GM18870 (cell line): Measurements from ENCODE around the gene CELF4.

Experiments used
- ATAC-seq: cut with Tn5 transposase; IDR thresholded peaks from one replicate; pipeline ENCODE4 v1.9.1; 2021; ENCODE audit warnings: moderate library complexity; ENCODE audit not compliant: unreplicated experiment

The CELF4 gene

DNA sequence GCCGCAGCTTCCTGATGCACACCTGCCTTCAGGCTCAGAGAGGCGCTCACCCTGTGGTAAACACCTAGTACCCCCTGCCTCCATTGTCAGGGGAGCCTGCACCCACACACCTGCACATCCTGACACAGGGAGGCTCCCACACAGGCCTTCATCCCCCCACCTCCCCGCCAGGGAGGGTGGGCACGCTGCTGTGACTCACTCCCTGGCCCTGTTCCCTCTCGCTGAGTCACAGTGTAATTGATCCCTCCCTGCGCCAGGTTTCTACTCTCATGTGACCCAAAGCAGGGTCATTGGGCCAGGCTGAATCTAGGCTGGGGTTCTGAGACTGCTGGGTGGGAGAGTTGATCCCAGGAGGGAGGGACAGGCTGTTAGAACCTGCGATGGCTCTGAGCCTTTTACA, 8.5 kb upstream of the CELF4 start:
- ATAC-seq = no peak

DNA sequence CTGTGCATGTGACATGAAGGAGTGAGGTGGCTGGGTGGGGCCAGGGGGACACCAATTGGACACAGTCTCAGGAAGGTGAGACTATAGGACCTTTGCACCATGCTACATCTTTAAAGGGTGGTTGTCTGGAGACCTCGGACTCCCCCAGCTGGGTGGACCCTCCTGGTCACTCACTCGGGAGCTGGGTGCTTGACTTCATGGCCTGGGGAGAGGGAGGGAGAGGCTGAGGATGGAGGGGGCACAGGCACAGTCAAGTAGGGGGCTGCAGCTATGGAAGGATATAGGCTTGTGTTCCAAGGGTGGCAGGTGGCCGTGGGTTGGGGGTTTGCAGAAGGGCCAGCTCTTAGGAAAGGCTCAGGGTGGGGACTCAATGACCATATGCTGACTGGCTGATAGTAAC, 7.1 kb upstream of the CELF4 start:
- ATAC-seq = no peak

DNA sequence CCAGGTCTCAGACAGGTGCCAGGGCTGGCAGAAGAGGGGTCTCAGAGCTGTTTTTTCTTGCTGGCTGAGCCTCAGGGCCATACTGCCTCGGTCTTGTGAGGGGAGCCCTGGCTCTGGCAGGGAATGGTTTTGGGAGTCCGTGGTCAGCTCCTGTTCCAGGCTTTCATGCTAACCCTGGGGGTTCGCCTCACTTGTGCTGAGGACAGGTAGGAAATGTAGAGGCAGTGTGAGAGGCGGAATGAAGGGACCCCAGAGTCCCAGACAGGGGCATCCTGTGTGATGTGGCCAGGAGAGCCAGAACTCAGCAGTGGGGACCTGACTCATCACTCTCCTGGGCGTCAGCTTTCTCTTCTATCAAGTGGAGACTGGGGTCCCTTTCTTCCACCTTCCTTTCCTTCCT, 5.7 kb upstream of the CELF4 start:
- ATAC-seq = no peak

DNA sequence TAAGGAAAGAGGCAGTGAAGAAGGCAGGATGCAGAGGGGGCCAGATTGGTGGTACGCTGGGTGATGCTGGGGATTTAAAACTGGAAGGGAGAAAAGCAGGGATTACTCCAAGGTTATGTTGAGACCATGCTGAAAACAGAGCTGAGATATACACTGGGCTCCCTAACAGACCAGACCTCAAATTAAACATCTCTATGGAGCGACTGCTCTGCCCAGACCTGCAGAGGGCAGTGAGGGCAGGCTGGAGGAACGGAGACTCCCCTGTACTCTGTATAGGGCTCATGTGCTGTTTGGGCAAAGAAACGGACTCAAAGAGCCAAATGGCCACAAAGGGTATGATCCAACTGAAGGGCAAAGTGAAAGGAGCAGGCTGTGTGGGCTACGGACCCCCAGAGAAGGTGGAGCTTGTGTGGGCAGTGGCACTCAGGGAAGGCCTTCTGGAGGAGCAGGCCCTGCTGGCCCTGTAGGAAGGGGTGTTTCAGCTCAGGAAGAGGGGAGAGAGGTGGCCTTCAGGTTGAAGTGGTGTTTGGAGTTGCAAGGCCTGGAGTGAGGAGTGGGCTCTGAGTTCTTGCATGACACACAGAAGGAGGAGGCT, 4.8 kb upstream of the CELF4 start:
- ATAC-seq = no peak

DNA sequence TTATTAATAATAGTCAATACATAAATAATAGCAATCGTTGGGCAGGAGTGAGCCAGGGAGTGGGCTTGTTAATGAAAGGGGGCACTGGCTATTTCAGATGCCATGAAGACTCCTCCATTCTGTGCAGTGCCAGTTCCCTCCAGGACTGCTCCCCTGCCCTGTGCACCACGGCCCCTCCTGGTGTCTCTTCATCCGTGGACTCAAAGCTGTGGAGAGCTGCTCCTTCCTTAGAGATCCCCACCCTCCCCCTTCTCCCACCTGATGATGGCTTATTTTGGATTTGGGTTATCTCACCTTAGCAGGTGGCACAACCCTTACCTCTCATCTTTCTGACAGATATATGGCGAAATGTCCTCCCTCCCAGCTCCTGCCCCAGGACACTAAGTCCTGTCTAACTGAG, 3.1 kb upstream of the CELF4 start:
- ATAC-seq = no peak

DNA sequence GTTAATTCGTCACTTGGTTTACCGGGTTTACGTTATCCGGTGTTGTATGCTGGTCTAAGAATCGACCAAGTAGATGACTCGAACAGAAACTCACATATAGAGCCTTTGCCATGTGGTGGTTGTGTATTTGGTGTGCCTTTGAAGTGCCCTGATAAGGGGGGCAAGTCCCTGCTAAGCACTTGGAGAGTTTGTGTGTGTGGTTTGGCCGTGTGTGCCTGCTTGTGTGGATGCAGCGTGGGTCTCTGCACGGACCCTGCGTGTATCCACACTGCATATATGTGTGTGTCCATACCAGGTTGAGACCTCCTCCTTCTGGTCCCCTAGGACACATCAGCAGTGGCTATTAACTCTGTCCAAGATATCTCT, 2.4 kb upstream of the CELF4 start:
- no peak for ATAC-seq

DNA sequence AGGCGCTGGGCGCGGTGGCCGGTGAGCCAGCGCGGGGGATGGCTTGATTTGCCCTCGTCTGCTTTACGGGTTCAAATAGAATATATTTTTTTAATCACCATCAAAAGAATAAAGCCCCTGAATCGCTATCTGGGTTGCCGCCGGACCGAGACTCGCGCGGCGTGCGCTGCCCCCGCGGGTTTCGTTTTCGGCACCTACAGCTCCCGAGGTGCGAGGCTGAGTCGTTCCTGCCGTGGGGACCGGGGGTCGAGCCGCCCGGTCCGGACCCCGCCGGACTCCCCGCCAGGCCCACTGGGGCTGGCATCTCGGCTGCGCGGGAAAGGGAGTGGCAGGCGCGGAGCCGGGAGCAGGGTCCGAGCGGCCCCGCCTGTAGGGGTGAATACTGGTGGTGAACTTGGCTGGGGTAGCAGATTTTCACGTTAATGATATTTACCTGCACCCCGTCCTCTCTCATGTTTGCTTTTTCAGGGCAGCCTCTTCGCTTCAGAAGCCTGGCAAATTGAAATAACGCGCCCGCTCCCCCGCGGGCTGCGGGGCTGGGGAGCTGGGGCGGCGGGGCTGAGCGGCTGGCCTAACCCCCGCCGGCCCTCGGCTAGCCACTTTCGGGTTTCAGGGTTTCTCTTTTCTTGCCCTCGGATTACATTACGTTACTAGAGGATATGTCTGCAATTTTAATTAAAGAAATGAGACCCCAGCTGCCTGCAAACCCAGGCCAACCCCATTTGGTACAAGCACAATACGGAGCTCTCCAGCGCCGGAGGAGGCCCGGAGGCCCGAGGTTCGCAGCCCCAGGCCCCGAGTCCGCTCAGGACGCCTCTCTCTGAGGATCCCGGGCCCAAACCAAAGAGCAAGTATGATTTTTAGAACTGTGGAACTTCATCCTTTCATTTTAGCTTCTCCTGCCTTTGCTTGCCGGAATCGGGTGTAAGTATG, 1.7 kb upstream of the CELF4 start:
- ATAC-seq = no peak

DNA sequence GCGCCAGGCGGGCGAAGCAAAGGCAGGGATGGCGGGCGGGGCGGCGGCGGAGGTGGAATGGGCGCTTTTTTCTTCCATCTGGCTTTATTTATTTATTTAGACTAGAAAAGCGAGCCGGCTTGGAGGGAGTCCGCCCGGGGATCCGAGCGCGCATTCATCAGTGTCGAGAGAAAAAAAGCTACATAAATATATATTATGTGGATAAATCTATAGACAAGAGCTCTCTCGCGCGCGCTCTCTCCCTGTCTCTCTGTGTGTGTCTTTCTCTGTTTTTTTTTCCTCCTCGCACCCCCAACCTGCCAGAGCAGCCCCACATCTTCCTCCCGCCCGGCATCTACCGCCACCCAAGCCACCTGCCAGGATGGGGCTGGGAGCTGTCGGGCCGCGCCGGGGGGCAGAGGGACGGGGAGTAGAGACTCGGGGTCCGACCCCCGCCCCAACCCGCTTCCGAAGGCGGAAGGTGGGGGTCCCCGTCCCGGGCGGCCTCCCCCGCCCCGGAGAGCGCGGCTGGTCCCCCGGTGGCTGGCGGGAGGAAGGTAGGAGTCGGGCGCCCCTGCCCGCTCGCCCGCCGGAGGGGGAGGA, 972 bp upstream of the CELF4 start:
- ATAC-seq = no peak

DNA sequence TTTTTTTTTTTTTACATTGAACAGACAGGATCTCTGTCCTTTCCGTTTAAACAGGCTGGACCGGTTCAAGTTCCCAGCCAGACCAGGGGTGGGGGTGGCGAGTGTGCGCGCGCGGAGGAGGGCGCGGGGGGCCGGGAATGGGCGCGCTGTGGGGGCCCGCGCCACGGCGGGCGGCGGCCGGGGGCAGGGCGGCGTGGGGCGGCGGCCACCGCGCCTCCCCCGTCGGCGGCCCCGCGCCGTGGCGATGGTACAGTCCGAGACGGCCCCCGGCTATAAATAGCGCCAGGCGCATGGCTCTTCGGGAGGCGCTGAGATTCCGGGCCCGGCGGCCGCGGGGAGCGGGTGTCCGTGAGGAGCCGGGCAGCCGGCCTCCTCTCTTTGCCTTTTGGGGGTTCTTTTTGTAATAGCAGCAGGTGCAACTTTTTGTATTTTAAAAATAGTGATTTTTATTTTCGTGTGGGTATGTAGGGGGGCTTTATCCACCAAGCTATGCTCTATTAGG, 430 bp upstream of the CELF4 start:
- no peak for ATAC-seq

DNA sequence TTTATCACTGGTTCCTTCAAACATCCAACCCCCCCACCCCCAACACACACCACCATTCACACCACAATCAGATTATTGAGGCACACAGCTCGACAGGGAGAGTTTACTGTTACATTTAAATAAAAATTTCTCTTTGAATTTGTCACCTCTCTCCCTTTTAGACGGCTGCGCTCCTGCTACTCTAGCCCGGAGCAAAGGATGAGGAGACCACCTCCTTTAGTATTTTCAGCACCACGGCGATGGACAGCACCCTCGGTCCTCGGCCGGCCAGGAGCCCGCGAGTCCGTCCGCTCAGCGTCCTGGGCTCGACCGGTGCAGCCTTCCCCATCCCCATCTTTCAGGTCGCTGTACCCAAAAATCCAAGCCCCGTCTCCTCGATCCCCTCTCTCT, 892 bp downstream of the CELF4 start:
- no peak for ATAC-seq

DNA sequence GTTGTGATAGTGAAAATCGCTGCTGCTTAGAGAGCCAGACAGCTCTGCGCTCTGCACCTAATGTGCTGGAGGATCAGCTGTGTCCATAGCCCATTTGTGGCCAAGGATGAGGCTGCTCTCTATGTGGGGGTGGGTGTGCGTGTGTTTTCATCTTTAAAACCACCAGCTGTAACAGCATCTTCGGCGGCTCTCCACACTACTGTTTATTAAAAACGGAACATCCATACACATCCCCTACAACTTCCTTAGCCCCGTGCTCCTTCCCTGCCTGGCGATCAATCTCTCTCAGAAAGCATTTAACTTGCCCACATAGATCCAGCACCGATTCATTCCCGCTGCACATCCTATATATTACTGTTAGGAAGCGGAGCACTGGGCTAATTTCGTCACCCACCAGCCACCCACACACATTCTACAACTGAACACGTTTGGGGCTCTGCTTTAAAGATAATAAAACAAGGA, 1.6 kb downstream of the CELF4 start:
- ATAC-seq = no peak

DNA sequence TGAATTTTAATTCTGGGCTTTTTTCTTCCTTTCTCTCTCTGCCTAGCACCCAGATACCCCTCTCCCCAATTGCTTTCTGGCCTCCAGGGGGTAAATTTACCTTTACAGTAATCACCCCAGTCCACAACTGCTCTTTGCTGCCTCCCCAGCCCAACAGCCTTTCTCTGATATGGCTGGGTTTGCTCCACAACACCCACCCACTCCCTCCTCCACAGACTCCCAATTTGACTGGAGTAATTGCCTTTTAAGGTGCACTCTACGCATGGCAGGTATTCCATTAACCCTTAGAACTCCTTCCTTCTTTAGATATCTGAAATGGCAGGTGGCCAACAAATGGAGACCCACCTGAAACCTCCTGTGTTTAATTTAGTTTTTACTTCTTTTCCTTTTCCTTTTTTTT, 3.6 kb downstream of the CELF4 start:
- no peak for ATAC-seq

DNA sequence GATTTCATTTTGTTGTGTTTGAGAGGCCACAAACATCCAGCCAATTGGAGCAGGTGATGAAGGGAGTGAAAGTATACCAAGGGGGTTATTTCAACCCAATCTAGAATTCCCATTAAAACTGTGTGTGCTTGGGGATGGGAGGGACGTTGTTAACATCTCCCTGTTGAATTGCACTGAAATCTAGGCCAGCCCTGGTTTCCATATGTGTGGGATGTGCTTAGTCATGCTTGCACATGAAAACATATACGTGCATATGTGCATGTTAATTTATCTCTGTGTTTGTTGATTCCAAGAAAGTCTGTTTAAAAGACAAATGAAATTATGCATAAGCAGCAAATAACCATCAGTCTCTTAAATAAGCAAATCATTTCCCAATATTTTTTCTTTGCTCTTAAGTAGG, 5.6 kb downstream of the CELF4 start:
- ATAC-seq = no peak

DNA sequence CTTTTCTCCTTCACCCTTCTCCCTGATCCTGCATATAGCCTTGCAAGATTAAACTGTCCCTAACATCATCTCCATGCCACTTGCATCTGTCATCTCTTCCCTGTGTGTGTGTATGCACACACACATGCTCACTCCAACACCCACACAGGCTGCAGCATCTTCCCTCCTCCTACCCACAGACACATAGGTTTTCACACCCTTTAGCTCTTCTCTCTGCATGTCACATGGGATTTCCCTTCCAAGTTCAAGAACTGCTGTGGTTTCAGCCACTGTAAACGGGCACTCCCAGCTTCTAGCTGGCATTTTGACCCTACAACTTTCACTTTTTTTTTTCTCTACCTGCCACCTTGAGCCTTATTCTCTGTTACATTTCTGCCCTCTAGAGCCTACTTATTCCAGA, 6.4 kb downstream of the CELF4 start:
- ATAC-seq = no peak

DNA sequence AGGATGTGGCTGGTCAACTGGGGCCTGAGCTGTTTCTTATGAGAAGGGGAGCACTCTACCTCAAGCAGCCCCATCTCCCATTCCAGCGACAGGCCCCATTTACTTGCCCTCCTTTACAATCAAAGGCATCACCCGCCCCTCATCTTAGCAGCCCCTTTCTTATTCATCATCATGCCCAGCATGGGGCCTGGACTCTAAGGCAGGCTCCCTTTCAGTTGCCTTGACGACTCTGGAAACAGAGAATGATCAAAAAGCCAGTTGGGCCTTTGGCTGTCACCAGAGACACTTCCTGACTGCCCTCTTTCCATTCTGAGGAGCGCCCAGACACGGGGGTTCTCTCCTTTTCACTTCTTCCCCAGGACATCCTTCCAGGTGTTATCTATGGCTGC, 11.2 kb downstream of the CELF4 start:
- no peak for ATAC-seq

DNA sequence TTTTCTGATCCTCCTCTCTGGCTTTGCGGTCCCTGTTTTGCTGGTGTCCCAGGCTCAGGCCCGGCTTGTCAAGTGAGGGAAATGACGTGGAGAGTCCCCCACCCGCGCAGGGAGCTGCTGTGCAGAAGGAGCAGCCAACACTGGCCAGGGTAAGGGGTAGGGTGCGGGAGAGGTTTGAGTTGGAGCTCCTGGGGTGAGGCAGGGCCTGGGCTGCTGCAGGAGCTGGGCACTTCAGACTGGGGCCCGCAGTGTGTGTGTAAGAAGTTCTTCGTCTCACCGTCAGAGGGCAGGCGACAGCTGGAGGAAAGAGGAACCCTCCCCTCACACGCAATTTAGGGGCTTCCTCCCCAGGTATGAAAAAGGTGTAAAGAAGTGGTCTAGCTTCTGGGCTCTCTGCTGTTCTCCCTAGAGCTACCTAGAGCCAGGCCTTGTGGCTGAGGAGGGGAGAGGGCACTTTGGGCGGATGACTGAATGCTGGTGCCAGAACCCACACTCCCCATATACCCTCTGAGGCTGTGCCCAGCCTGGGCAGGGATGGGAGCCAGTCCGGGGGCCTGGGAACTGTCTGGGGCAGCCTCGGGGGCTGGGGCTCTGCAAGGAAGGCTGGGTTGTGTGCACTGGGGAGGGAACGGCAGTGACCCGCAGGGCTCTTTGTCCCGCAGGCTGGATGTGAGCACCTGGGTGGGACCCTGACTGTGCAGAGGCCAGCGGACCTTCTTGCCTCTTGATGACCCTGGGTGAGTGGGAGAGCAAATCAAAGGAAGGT, 11.8 kb downstream of the CELF4 start:
- no peak for ATAC-seq

DNA sequence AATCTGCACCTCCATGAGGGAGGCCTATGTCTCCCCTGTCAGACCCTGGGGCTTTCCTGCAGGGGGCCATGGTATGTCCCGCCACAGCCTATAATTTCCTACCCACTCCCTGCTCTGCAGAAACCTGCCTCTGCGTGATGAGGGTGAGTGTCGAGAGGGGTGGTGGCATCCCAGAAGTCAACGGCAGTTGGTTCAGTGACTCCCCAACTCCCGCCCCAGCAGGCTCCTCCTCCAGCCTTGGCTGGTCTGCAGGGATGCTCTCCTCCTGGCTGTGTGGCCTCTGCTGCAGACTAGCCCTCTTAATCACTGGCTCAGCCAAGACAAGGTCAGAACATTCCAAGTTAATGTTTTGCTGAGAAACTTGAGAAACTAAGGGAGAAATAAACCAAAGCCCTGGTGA, 13.3 kb downstream of the CELF4 start:
- no peak for ATAC-seq

DNA sequence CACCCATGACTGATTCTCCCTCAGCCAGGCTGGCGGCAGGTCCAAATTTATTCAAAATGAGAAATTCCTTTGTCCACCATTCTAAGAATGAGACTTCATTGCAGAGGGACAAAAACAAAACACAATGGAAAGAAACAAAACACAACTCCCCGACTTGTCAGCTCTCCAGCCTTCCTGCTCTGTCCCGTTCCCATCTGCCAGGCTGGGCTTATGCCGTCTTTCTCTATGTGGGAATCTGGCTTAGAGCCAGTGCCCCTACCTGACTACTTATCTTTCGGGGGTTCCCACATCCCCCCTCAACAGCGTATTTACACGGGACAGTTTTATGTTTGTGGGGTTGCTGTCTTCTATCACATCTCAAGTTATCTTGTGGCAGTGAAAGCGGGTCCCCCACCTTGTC, 13.8 kb downstream of the CELF4 start:
- ATAC-seq = no peak

DNA sequence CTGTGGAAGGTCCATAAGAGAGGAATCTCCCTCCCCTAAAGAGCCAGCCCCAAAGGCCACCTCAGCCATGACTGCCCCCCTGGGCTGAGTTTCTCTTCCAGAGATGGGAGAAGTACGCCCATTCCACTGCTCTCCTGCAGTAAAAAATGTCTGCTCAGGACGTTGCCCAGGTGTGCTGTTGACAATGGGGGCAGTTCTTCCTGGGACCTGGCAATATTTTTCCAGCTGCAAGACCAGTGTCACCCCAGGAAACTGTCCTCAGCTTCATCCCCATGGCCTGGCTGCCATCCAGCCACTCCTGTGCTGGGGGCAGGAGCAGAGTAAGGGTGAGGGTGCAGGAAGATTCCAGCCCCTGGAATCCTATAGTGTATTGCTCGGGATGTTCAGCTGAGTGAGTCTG, 14.3 kb downstream of the CELF4 start:
- ATAC-seq = no peak

DNA sequence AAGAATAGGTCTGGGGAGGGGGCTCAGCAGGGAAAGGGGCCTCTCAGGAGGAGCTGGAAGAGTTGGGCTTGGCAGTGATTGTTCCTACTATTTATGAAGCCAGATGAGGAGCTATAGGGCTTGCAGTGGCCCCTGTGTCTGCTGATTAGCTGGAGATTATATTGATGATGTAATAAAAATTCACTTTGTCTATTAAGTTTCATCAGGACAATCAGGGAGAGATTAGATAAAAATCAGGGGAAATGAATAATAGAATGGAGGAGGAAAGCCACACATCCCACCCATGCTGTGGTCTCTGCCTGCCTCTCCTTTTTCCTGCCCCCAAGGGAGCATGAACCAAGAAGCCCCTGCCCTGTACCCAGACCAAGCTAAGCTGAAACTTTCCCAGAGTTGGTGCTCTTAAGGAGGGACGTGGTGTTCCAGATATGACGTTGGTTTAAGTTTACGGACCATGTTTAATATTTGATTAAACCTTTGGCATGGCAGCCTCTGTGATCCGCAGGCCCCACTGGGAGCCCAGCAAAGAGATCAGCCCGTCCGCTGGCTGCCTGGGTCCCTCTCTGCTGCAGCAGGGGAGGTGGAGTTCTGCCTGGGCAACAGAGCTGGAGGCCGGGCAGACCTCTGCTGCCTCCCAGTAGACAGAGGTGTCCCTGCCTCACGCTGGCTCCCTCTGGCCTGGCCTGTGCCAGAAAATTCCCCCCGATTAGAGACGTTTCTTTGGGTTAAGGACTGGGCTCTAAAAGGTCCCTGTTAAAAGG, 15.3 kb downstream of the CELF4 start:
- ATAC-seq = no peak
